NT2/D1 (cell line): ENCODE data around the gene ZNF394.

ENCODE experiments used
- SUZ12 ChIP-seq: IDR thresholded peaks from 2 replicates; pipeline ENCODE4 v1.6.1; 2011; ENCODE audit not compliant: insufficient read length, insufficient read depth; ENCODE audit errors: extremely low read depth
- YY1 ChIP-seq: IDR thresholded peaks from 2 replicates; pipeline ENCODE4 v1.6.1; 2011; ENCODE audit not compliant: insufficient read length, insufficient read depth
- ZNF274 ChIP-seq: IDR thresholded peaks from 2 replicates; pipeline ENCODE4 v1.6.1; 2011; ENCODE audit warnings: mild to moderate bottlenecking, low read depth, low read length

GRCh38 chr7:99535667-99536066, 35.6 kb upstream of the ZNF394 start:
- TF ChIP-seq ZNF274: no peak
- TF ChIP-seq SUZ12: no peak
- TF ChIP-seq YY1: no peak
